Neural progenitor cell (in vitro differentiated cells): ENCODE measurements around the gene LRCOL1.

Source experiments
- CTCF ChIP-seq: fragments of 200-600 bp; sonication (generic); IDR thresholded peaks from 2 replicates; pipeline ENCODE4 v1.5.1; 2017; ENCODE audit warnings: antibody characterized with exemption, mild to moderate bottlenecking
- EZH2 ChIP-seq: fragments of 200-600 bp; sonication (generic); IDR thresholded peaks from 2 replicates; pipeline ENCODE4 v1.6.1; 2017; ENCODE audit warnings: antibody characterized with exemption, mild to moderate bottlenecking, moderate library complexity
- EZH2phosphoT487 ChIP-seq: fragments of 200-600 bp; sonication (generic); IDR thresholded peaks from 2 replicates; pipeline ENCODE4 v1.6.1; 2017; ENCODE audit warnings: antibody characterized with exemption

- TF ChIP-seq CTCF, result peak; percentile 50
- no peak for TF ChIP-seq EZH2phosphoT487
- TF ChIP-seq EZH2, result no peak
These were observed 48.8 kb downstream of the LRCOL1 start for GRCh38 chr12:132561427-132562156.
